K562 treated with DMSO at 1 percent for 4 hours (cell line): ENCODE results near the gene ZFP36. TPM values are rescaled to one million over a fixed set of nuclear protein-coding genes. Genes with fewer than 3 reads are reported as not detected.

Experiments
- total RNA-seq: library from RNA; unstranded; fragments of 300-600 nt; gene quantifications from 2 replicates; pipeline ENCODE4 v1.2.3, GENCODE V29; 2022; ENCODE audit not compliant: insufficient read depth

The ZFP36 gene, protein sequence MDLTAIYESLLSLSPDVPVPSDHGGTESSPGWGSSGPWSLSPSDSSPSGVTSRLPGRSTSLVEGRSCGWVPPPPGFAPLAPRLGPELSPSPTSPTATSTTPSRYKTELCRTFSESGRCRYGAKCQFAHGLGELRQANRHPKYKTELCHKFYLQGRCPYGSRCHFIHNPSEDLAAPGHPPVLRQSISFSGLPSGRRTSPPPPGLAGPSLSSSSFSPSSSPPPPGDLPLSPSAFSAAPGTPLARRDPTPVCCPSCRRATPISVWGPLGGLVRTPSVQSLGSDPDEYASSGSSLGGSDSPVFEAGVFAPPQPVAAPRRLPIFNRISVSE
- 20.2 and 24.1 TPM in 2 replicates for total RNA-seq

DNA sequence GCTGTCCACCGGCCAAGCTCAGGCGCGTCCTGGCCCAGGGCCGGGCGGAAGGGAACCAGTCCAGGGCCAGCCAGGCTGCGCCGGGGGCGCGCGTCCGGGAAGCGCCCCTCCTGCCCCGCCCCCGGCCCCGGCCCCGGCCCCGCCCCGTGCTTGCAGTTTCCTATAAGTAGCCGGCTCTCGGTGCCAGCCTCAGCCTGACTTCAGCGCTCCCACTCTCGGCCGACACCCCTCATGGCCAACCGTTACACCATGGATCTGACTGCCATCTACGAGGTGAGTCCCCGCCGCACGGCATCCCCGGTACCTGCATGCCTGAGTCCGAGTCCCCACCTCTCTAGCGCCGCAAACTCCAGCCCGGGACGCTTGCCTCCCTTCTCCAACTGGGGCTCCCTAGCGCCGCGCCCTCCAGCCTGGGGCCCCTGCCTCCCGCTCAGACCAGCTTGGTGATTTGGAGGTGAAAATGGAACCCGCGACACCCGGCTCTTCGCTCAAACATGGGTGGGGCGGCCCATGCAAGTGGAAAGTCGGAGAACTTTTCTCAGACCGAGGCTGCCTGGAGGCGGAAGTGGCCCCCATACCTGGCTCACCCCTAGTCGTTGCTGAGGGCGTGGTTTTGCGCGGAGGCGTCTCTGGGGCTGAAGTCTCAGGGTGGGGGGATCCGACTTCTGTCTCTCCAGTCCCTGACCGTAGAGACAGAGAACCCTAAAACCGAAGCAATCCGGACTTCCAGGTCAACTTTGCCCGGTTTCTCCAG is at the start of gene ZFP36:
ZFP36 (plus strand) TSS at position 192 of the 754 bp plus-strand sequence; CDS start at position 250, 58 bp downstream.

DNA sequence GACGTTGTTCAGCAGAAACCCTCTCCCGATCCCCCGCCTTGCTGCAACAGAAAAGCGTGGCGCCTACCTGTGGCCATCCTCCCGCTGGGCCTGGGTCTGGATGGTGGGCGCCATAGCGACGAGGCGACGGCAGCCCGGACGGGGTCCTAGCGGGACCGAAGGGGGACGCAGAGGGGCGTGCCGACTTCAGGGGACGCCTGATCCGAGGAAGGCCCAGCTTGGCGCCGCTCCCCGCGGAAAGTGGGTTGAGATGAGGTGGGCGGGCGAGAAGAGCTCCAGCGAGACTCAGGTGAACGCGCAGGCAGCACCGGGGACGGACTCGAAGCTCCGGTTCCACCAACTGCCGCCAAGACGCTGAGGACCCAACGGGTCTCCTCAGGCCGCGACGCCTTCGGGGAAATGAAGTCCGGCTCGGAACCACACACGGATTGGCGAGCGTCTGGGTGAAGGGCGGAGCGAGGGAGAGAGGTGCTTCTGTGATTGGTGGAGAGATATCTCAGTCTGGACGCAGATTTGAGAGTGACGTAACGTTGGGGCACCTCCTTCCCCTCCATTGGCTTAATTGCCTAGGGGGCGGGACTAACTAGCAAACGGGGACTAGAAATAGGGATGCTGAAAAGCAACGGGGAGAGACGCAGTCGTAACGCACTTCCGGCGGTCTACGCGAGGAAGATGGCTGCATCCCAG is 15.8 kb upstream of the ZFP36 start, which contains the start of the genes MED29 and PAF1:
MED29 (plus strand) TSS at position 628 of the 687 bp plus-strand sequence; CDS start at position 673, 45 bp downstream.
PAF1 (minus strand) TSS at position 356 of the 687 bp plus-strand sequence; CDS start at position 114, 242 bp downstream.

DNA sequence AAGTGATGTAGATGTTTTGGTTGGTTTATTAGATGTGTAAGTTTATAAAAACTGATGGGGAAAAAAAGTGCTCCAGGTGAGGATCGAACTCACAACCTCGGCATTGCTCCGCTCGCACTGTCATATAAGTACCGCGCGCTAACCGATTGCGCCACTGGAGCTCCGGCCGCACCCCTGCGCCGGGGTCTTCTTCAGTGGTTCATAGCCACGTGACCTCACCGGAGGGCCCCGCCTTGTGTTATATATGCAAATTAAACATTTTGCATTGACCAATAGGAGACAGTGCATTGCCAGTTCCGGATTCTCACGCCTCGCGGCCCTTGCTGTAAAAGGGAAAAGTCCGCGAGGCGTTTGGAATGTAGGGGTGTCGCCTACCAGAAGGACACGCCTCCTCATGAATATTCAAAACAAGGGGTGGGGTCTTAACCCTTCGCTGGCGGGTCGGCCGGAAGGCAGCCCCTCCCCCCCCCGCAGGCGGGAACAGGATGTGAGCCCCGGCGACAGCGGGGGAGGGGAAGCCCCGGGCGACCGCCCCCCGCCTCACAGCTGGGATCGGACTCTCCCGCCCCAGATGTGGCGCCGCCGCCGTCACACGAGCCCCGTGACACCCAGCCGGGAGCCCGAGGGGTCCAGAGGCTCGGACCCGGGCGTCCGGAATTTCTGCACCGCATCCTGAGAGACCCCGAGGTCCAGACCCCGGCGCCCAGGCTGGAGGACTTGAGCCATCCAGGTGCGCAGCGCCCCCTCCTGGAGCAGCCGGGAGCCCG is 5.6 kb downstream of the ZFP36 start, which contains the start of gene PLEKHG2:
PLEKHG2 (plus strand) TSS at position 570 of the 767 bp plus-strand sequence. CDS start 1,418 bp downstream, outside the sequence.

DNA sequence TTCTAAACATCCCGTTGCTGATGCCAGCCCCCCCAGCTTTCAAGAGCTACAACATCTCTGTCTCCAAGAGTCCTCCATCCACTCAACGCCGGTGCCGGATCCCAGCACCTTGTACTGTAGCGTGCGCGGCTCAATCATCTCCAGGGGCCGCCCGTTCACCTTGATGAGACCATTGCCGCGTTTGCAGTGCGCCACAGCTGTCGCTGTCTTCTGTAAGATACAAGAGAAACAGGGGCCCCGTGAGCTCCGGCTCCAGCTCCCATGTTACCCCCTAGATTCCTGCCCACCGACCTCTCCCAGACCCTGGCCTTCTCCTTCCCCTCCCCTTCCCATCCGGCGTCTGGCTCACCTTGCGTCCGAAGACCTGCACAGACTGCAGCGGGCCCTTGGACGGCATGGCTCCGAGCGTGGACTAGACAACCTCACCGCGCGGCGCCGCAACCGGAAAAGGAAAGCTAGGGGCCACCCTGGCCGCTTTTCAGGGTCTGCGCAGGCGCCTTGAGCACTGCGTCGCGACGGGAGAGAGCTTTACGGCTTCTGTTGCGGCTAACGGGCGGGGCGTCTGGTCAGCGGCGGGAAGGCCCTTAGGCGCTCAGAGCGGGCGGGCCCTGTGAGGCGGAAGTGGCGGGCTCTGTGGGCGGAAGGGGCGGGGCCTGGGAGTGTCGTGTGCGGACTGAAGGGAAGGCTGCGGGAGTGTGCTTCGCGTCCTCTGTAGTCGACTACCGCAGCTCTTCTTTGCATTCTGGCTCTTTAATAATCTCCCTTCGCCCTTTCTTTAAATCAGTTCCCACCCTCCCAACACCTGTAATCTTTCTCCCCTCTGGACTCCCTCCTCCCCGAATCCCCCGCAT is 29.1 kb downstream of the ZFP36 start, which contains the start of gene RPS16:
RPS16 (minus strand) TSS at position 451 of the 851 bp plus-strand sequence; CDS start at position 397, 54 bp downstream.

DNA sequence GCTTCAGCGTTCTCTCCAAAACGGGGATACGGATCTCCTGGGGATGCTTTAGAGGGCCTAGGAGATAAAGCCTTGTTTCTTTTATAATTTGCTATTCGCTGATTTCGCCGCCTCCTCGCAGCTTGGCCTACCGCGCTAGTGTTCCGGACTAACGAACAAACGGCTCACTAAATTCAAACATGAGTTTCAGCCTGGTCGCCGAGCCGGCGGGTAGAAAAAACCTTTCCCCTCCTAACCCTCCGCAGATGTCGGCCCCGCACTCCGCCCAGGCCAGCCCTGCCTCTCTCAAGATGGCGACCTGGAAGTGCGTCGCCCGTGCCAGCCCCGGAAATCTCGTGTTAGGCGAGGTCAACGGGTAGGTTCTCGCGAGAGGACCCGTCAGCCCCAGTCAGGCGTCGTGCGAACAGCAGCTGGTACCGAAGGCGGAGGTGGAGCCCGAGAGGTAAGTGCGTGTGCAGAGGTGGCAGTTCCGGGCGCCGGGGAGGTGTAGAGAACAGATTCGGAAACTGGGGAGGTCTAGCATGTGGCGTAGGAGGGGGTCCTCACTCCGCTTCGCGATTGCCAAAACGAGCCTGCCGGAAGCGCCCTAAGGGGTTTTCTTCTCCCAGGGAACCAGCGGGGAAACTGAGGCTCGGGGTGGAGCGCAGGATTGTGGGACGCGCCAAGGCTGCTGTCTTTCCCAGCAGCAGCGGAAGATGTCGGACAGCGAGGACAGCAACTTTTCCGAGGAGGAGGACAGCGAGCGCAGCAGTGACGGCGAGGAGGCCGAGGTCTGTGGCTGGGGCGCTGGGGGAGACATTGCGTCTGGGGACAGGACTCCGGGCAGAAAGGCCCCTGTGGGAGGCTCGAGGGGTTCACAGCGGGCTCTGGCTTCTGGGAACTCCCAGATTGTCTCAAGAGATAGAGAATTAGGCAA is 38.8 kb downstream of the ZFP36 start, which contains the start of gene SUPT5H:
SUPT5H (plus strand) TSS at position 387 of the 916 bp plus-strand sequence; CDS start at position 696, 309 bp downstream.

Other genes with a start within 250 kb of the ZFP36 start
- not detected in 2 replicates for gene NCCRP1, start 209.9 kb upstream of the ZFP36 start, total RNA-seq
- not detected in 2 replicates for gene SYCN, start 202.6 kb upstream of the ZFP36 start, total RNA-seq
- not detected in 2 replicates for gene IFNL3, start 161.8 kb upstream of the ZFP36 start, total RNA-seq
- gene IFNL4, start 158.0 kb upstream of the ZFP36 start, total RNA-seq, result not detected in 2 replicates
- not detected in 2 replicates for gene IFNL2, start 138.5 kb upstream of the ZFP36 start, total RNA-seq
- gene IFNL1, start 110.4 kb upstream of the ZFP36 start, total RNA-seq, result not detected in 2 replicates
- gene LRFN1, start 86.0 kb upstream of the ZFP36 start, total RNA-seq, result 4.1 and 6.5 TPM in 2 replicates
- 94.0 and 163 TPM in 2 replicates for gene GMFG, start 70.8 kb upstream of the ZFP36 start, total RNA-seq
- 89.5 and 108 TPM in 2 replicates for gene SAMD4B, start 64.4 kb upstream of the ZFP36 start, total RNA-seq
- gene PAF1, start 15.7 kb upstream of the ZFP36 start, total RNA-seq, result 35.4 and 44.9 TPM in 2 replicates
- gene MED29, start 15.5 kb upstream of the ZFP36 start, total RNA-seq, result 16.7 and 17.5 TPM in 2 replicates
- gene PLEKHG2, start 5.8 kb downstream of the ZFP36 start, total RNA-seq, result 4.4 and 20.7 TPM in 2 replicates
- gene RPS16, start 29.1 kb downstream of the ZFP36 start, total RNA-seq, result 9,929 and 11,096 TPM in 2 replicates
- gene SUPT5H, start 38.7 kb downstream of the ZFP36 start, total RNA-seq, result 106 and 123 TPM in 2 replicates
- gene TIMM50, start 74.0 kb downstream of the ZFP36 start, total RNA-seq, result 111 and 116 TPM in 2 replicates
- 0.81 TPM in 1 of 2 replicates, not detected in the other for gene DLL3, start 92.1 kb downstream of the ZFP36 start, total RNA-seq
- not detected in 2 replicates for gene SELENOV, start 108.3 kb downstream of the ZFP36 start, total RNA-seq
- 5.0 and 31.6 TPM in 2 replicates for gene EID2B, start 126.0 kb downstream of the ZFP36 start, total RNA-seq
- 16.5 and 18.2 TPM in 2 replicates for gene EID2, start 133.3 kb downstream of the ZFP36 start, total RNA-seq
- gene LGALS13, start 195.7 kb downstream of the ZFP36 start, total RNA-seq, result 6.6 TPM in 1 of 2 replicates, not detected in the other
- not detected in 2 replicates for gene LGALS16, start 249.1 kb downstream of the ZFP36 start, total RNA-seq